ENCODE measurements around the gene CTNND2. TPM values are rescaled to one million over a fixed set of nuclear protein-coding genes. Genes with fewer than 3 reads are reported as not detected.

The CTNND2 gene
- total and polyA plus RNA-seq, 10 donors = 0.93 to 51.0 (median 21.5) TPM

DNA sequence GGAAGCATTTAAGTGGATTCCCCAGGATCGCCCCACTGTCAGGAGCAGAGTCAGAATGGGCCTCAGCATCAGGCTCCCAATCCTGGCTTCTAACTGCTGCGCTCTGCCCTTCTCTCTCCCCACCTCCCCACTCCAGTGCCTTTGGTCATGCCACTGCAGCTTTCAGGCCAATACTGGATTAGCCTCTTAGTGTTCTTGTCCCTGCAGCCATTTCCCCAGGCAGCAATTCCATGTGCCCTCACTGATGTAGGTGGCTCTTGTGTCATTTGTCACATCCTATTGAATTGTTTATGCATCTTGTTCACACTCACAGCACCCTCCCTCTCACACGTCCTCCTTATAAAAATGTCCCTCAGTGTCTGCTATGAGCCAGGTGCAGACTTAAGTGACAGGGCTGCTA lies 599.0 kb downstream of the CTNND2 start:
- TF ChIP-seq POLR2A (IDR thresholded peaks at IDR 0.05) (no peak), CTCF (IDR thresholded peaks at IDR 0.05 in 8 of 11, conservative IDR thresholded peaks at IDR 0.05 in 3 of 11) (no peak), POLR2AphosphoS5 (IDR thresholded peaks at IDR 0.05) (no peak)
- 83 to 92% (median 90%) methylated on average over 3 of the region's 3 CpGs for WGBS, 5 donors
- no peak for DNase-seq
- no peaks in the 10 kb centered on the region for H3K27me3 ChIP-seq (replicated peaks in 1 of 7)
- no peak overlapping the region for H3K4me3 ChIP-seq
- H3K4me1 ChIP-seq = no peaks in the 10 kb centered on the region
- intact Hi-C loops (cut with DNase I; ENCODE audit: low total_unique reads) = no loop called here
- H3K27ac ChIP-seq = no peak overlapping the region
- H3K9me3 ChIP-seq = no peaks in the 10 kb centered on the region
- no peaks in the 10 kb centered on the region for H3K36me3 ChIP-seq

DNA sequence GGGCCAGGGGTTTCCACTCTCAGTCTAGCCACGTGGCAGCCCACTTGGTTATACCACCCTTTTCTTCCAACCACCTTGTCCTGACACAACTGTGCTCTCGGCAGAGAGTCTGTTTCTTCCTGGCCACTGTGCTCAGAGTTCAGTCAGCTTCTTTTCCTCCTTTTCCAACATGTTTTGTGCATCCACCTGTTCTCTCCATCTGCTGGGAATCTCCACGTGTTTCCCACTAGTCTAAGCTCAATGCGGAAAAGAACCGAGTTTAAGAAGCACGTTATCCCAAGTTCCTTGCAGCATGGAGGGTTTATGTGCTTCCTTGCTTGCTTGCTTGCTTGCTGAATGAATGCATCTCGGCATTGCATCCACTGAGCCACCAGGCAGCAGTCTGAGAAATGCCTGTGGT lies 599.6 kb downstream of the CTNND2 start:
- intact Hi-C loops (cut with DNase I; ENCODE audit: low total_unique reads) = no loop called here
- H3K4me3 ChIP-seq = no peak overlapping the region
- no peak for TF ChIP-seq POLR2AphosphoS5 (IDR thresholded peaks at IDR 0.05)
- TF ChIP-seq CTCF (IDR thresholded peaks at IDR 0.05 in 8 of 11, conservative IDR thresholded peaks at IDR 0.05 in 3 of 11) = no peak
- no peaks in the 10 kb centered on the region for H3K36me3 ChIP-seq
- H3K27ac ChIP-seq = no peak overlapping the region
- DNase-seq = no peak
- no peaks in the 10 kb centered on the region for H3K9me3 ChIP-seq
- no peaks in the 10 kb centered on the region for H3K27me3 ChIP-seq (replicated peaks in 1 of 7)
- 82 to 93% (median 90%) methylated on average over 7 of the region's 7 CpGs for WGBS, 5 donors
- no peaks in the 10 kb centered on the region for H3K4me1 ChIP-seq

DNA sequence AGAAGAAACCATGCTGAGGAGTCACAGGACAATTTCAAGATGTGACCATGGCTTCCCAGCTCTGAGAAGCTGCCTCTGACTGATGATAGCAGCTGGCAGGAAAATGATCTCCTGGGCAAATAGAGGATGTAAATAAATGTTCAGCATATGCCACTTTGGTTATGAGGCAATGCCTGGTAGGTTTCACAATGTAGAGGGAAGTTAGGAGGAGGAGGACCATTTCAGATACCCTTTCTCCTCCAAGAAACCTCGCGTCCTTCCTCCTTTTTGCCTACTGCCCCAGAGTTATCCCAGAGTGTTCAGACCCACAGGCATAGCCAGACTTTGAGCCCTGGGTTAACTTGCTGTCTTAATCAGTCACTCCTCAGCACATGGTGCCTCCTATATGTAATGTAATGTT lies 601.6 kb downstream of the CTNND2 start:
- Histone ChIP-seq H3K27me3 (replicated peaks in 1 of 7) (no peaks in the 10 kb centered on the region), H3K36me3 (no peaks in the 10 kb centered on the region), H3K4me3 (no peak overlapping the region), H3K27ac (no peak overlapping the region), H3K9me3 (no peaks in the 10 kb centered on the region), H3K4me1 (no peaks in the 10 kb centered on the region)
- no peak for TF ChIP-seq CTCF (IDR thresholded peaks at IDR 0.05 in 8 of 11, conservative IDR thresholded peaks at IDR 0.05 in 3 of 11)
- no peak for TF ChIP-seq POLR2A (IDR thresholded peaks at IDR 0.05)
- TF ChIP-seq POLR2AphosphoS5 (IDR thresholded peaks at IDR 0.05) = no peak
- no peak for DNase-seq
- intact Hi-C loops (cut with DNase I; ENCODE audit: low total_unique reads) = no loop called here
- WGBS, 5 donors = 45 to 96% (median 63%) methylated on average over 2 of the region's 2 CpGs

- TF ChIP-seq POLR2AphosphoS5 (IDR thresholded peaks at IDR 0.05) = no peak
- TF ChIP-seq CTCF (IDR thresholded peaks at IDR 0.05 in 8 of 11, conservative IDR thresholded peaks at IDR 0.05 in 3 of 11) = no peak
- TF ChIP-seq POLR2A (IDR thresholded peaks at IDR 0.05) = no peak
- H3K9me3 ChIP-seq = peaks cover 0 to 3% (median 0%) of the 10 kb centered on the region in 8 donors
These were observed 603.1 kb downstream of the CTNND2 start for GRCh38 chr5:11301171-11301570.

More at GRCh38 chr5:11301171-11301570, 603.1 kb downstream of the CTNND2 start:
- Histone ChIP-seq H3K4me1 (no peaks in the 10 kb centered on the region), H3K4me3 (no peak overlapping the region), H3K27ac (no peak overlapping the region), H3K27me3 (replicated peaks in 1 of 7) (no peaks in the 10 kb centered on the region), H3K36me3 (no peaks in the 10 kb centered on the region)
- no peak for DNase-seq
- intact Hi-C loops (cut with DNase I; ENCODE audit: low total_unique reads) = no loop called here
- 76 to 88% (median 82%) methylated on average over 9 of the region's 9 CpGs for WGBS, 5 donors
